Endothelial cell of umbilical vein (primary cell): ENCODE measurements around the gene TIPARP. TPM values are rescaled to one million over a fixed set of nuclear protein-coding genes. Genes with fewer than 3 reads are reported as not detected.

Experiments used
- BruUV-seq: library from RNA; stranded (reverse); fragments of 400-500 nt; replicated peaks from 2 replicates; lab custom pipeline; 2021; lab: Mats Ljungman, UMichigan
- CTCF ChIA-PET: fragments of 300-600, 350-600 bp; sonication (Branson Sonifier 250); formaldehyde crosslinking; loops from one replicate; lab custom pipeline; 2021; ENCODE audit warnings: antibody characterized with exemption, inconsistent platforms; lab: Charles Lee
- POLR2A ChIA-PET: fragments of 300-600, 350-600 bp; sonication (Branson Sonifier 250); formaldehyde crosslinking; loops from one replicate; lab custom pipeline; 2021; ENCODE audit warnings: antibody characterized with exemption, inconsistent platforms; lab: Charles Lee
- DNase-seq: peaks from one replicate; pipeline ENCODE4 v3.0.0-alpha.2; 2011; ENCODE audit warnings: low read depth, low spot score
- FAIRE-seq: peaks from 2 replicates; lab custom pipeline; 2011; peaks lifted over from hg19 to GRCh38; lab: Jason Lieb, UNC
- H2AFZ ChIP-seq: 2 replicates; pipeline ENCODE4 v1.6.0; 2012; ENCODE audit warnings: low read depth, low read length, control low read depth, inconsistent platforms
- H3K27ac ChIP-seq: 2 replicates; pipeline ENCODE4 v1.5.1; 2011; ENCODE audit warnings: low read depth, mild to moderate bottlenecking, control low read depth, low read length, moderate library complexity; ENCODE audit not compliant: insufficient read depth
- H3K27me3 ChIP-seq, 2 experiments: 2 replicates each; pipeline versions ENCODE4 v1.6.0 to v1.6.1; 2011; ENCODE audit warnings: low read length in 2 of 2, mixed read lengths in 1 of 2; ENCODE audit not compliant: control insufficient read depth in 2 of 2, insufficient read depth in 2 of 2
- H3K36me3 ChIP-seq, 2 experiments: 2 replicates in 1 of 2; 3 replicates in 1 of 2; pipeline ENCODE4 v1.5.1; 2011; ENCODE audit warnings: low read length in 2 of 2, mild to moderate bottlenecking in 1 of 2, moderate library complexity in 1 of 2; ENCODE audit not compliant: control insufficient read depth in 2 of 2, insufficient read depth in 2 of 2; ENCODE audit errors: extremely low read depth in 1 of 2
- H3K4me1 ChIP-seq: 3 replicates; pipeline ENCODE4 v1.5.1; 2011; ENCODE audit warnings: mild to moderate bottlenecking, low read length; ENCODE audit not compliant: control insufficient read depth, insufficient read depth; ENCODE audit errors: extremely low read depth
- H3K4me2 ChIP-seq: 2 replicates; pipeline ENCODE4 v1.6.1; 2011; ENCODE audit warnings: low read length, control low read depth, mixed read lengths; ENCODE audit not compliant: insufficient read depth
- H3K4me3 ChIP-seq, 3 experiments: fragments of 200-600 bp in 1 of 3; sonication (generic), shearing (Covaris generic) in 1 of 3; replicated peaks in 1 of 3; 2 replicates each; pipeline ENCODE4 v1.5.1; 2011 to 2016; ENCODE audit warnings: control low read depth in 3 of 3, low read length in 3 of 3, mild to moderate bottlenecking in 2 of 3, inconsistent platforms in 1 of 3, low read depth in 1 of 3, moderate library complexity in 1 of 3; ENCODE audit not compliant: insufficient read depth in 1 of 3
- H3K79me2 ChIP-seq: 2 replicates; pipeline ENCODE4 v1.6.0; 2012; ENCODE audit warnings: low read length, inconsistent platforms; ENCODE audit not compliant: control insufficient read depth, insufficient read depth
- H3K9ac ChIP-seq: replicated peaks from 2 replicates; pipeline ENCODE3; 2011; ENCODE audit warnings: low read length, control low read depth; ENCODE audit not compliant: insufficient read depth; ENCODE audit errors: extremely low read depth
- H3K9me1 ChIP-seq: replicated peaks from 3 replicates; pipeline ENCODE4 v1.6.0; 2011; ENCODE audit warnings: mild to moderate bottlenecking, low read length; ENCODE audit not compliant: control insufficient read depth, insufficient read depth; ENCODE audit errors: extremely low read depth
- H3K9me3 ChIP-seq: replicated peaks from 2 replicates; pipeline ENCODE4 v1.5.1; 2012; ENCODE audit warnings: low read length, inconsistent platforms; ENCODE audit not compliant: control insufficient read depth, insufficient read depth
- H4K20me1 ChIP-seq: replicated peaks from 2 replicates; pipeline ENCODE3; 2011; ENCODE audit warnings: mild to moderate bottlenecking, low read length; ENCODE audit not compliant: control insufficient read depth, insufficient read depth; ENCODE audit errors: extremely low read depth
- CTCF ChIP-seq, 2 donors: IDR thresholded peaks; 1 replicate in 1 of 2; 2 replicates in 1 of 2; pipeline ENCODE4 v1.5.1; 2011; ENCODE audit warnings: low read length in 2 of 2, mild to moderate bottlenecking in 2 of 2, moderate library complexity in 2 of 2, control low read depth in 1 of 2, inconsistent platforms in 1 of 2, low read depth in 1 of 2; ENCODE audit not compliant: insufficient read depth in 1 of 2; ENCODE audit errors: extremely low read depth in 1 of 2
- EZH2 ChIP-seq: IDR thresholded peaks from 2 replicates; pipeline ENCODE4 v1.6.1; 2012; ENCODE audit warnings: borderline replicate concordance, low read depth, mild to moderate bottlenecking, moderate library complexity, low read length, inconsistent platforms; ENCODE audit not compliant: severe bottlenecking
- GATA2 ChIP-seq: IDR thresholded peaks from 2 replicates; pipeline ENCODE4 v1.7.0; 2011; ENCODE audit warnings: low read depth, mild to moderate bottlenecking, moderate library complexity, mixed read lengths, low read length; ENCODE audit not compliant: insufficient read length, insufficient read depth
- JUN ChIP-seq: IDR thresholded peaks from 2 replicates; pipeline ENCODE4 v1.6.1; 2011; ENCODE audit warnings: borderline replicate concordance, low read depth; ENCODE audit not compliant: insufficient read length, insufficient read depth
- MAX ChIP-seq: IDR thresholded peaks from 2 replicates; pipeline ENCODE4 v1.6.1; 2011; ENCODE audit not compliant: insufficient read depth, insufficient read length
- MYC ChIP-seq: IDR thresholded peaks from one replicate; pipeline ENCODE4 v1.6.1; 2011; ENCODE audit warnings: mild to moderate bottlenecking, low read depth, low read length
- POLR2A ChIP-seq: IDR thresholded peaks from 2 replicates; pipeline ENCODE4 v1.6.1; 2012; ENCODE audit warnings: low read depth, mild to moderate bottlenecking, control low read depth, low read length
- dilution Hi-C: fragments of 300-500 bp; cut with MboI; formaldehyde crosslinking; loops from one replicate; pipeline ENCODE4 v1.15.0; 2019; ENCODE audit warnings: low sequenced_read_pairs; ENCODE audit not compliant: extremely low pct_ligation_motif_present
- intact Hi-C: fragments of 100-400 bp; cut with micrococcal nuclease; formaldehyde crosslinking; loops from one replicate; pipeline ENCODE4 v1.10.0; 2022
- polyA plus RNA-seq, 4 experiments: library from polyadenylated mRNA; depleted of rRNA in 3 of 4; stranded (reverse) in 3 of 4; unstranded in 1 of 4; fragments of >200 nt; gene quantifications; 2 replicates each; pipeline versions ENCODE4 v1.2.1 to v1.2.3, GENCODE V29; 2011 to 2012; ENCODE audit warnings: missing spikeins in 1 of 4
- total RNA-seq: library from RNA; stranded (reverse); gene quantifications from 2 replicates; pipeline ENCODE4 v1.2.3, GENCODE V29; 2021

Gene TIPARP
- total and polyA plus RNA-seq, 2 donors (not counting 3 experiments of a cell fraction or from before 2014, with no cell fraction given): 9.1 to 21.2 TPM

GRCh38 chr3:156725682-156726081, 51.3 kb downstream of the TIPARP start:
- no peak overlapping the region for H3K4me3 ChIP-seq
- no peaks in the 10 kb centered on the region for H3K36me3 ChIP-seq
- H3K9me3 ChIP-seq: no peaks in the 10 kb centered on the region
- no peaks in the 10 kb centered on the region for H3K27me3 ChIP-seq
- H3K9ac ChIP-seq: no peak overlapping the region
- H3K4me1 ChIP-seq: no peaks in the 10 kb centered on the region
- no peak for TF ChIP-seq CTCF (IDR thresholded peaks at IDR 0.05; ENCODE audit: extremely low read depth in 1 of 2, insufficient read depth in 1 of 2, low read depth in 1 of 2, low read length in 2 of 2)
- no peak for TF ChIP-seq JUN
- TF ChIP-seq GATA2: no peak
- no peak for TF ChIP-seq MYC
- TF ChIP-seq EZH2: no peak
- no peak for TF ChIP-seq POLR2A
- no peak for TF ChIP-seq MAX
- no peak for DNase-seq
- CTCF ChIA-PET: no interaction called here
- BruUV-seq: no TSS peak
- no peaks in the 10 kb centered on the region for H3K79me2 ChIP-seq
- intact Hi-C loops (no loop called here), dilution Hi-C loops (no loop called here)
- H3K9me1 ChIP-seq: no peaks in the 10 kb centered on the region
- POLR2A ChIA-PET: no interaction called here
- no peak overlapping the region for H3K27ac ChIP-seq
- peak; percentile 42 for FAIRE-seq
- no peak overlapping the region for H3K4me2 ChIP-seq
- no peak overlapping the region for H2AFZ ChIP-seq
- H4K20me1 ChIP-seq: no peaks in the 10 kb centered on the region
